Measurements from ENCODE around the gene HLA-DOA.
A peak's percentile ranks its signal among the peaks of the same experiment; 100 is the strongest.

HLA-DOA gene

DNA sequence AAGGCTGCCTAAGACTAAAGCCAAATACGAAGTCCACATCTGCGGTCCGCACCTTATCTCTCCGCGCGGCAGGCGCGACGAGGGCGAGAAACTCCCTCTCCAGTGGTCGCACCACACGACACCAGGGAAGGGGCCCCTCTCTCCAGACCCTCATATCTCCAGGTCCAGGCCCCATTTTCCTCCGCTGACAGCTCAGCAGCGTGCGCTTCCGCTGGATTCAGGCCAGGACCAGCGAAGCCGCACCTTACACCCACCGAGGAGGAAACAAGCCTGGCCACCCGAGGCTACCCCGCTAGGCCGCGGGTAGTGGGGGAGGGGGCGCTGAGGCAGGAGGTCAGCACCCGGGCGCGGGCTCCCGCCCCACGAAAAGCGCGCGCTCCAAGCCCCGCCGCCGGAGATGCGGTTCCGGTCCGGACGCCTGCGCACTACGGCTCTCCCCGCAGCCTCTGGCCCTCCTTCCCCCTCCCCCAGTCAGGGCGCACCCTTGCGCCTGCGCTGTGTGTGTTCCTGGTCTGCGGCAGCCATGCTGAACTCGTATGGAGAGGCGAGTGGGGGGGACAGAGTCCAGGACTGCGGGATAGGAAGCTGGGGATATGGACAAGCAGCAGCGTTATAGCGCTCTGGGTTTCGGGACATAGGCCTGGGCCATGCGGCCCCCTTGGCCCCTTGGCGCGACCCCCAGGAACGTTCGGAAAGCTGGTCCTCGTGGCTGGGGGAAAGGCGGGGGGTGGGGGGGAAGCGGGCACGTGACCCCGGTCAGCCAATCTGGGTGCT, 41.1 kb downstream of the HLA-DOA start, which contains the start of gene BRD2 (continued):
- TF ChIP-seq ZNF146 (tag by site-specific recombination; IDR thresholded peaks at IDR 0.05) (peak; percentile 41; the same call in 1 of the 2 replicates), EGR2 (tag by site-specific recombination; IDR thresholded peaks at IDR 0.05; ENCODE audit: low read depth) (peak; percentile 61), ZNF501 (tag by site-specific recombination; IDR thresholded peaks at IDR 0.05) (peak; percentile 84), ZFP69B (tag by site-specific recombination; IDR thresholded peaks at IDR 0.05) (peak; percentile 52), ZNF426 (tag by site-specific recombination; IDR thresholded peaks at IDR 0.05) (no peak), MYNN (tag by site-specific recombination; IDR thresholded peaks at IDR 0.05; ENCODE audit: borderline replicate concordance) (0 out of 2 replicates have a peak, but pooled peaks have one; percentile 32), ZNF350 (tag by site-specific recombination; IDR thresholded peaks at IDR 0.05) (no peak), ZNF214 (tag by site-specific recombination; IDR thresholded peaks at IDR 0.05; ENCODE audit: borderline replicate concordance) (no peak), ZFP41 (tag by site-specific recombination; IDR thresholded peaks at IDR 0.05; ENCODE audit: borderline replicate concordance) (no peak)
- TF ChIP-seq, protein P1, sequence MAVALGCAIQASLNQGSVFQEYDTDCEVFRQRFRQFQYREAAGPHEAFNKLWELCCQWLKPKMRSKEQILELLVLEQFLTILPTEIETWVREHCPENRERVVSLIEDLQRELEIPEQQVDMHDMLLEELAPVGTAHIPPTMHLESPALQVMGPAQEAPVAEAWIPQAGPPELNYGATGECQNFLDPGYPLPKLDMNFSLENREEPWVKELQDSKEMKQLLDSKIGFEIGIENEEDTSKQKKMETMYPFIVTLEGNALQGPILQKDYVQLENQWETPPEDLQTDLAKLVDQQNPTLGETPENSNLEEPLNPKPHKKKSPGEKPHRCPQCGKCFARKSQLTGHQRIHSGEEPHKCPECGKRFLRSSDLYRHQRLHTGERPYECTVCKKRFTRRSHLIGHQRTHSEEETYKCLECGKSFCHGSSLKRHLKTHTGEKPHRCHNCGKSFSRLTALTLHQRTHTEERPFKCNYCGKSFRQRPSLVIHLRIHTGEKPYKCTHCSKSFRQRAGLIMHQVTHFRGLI (tag by site-specific recombination; IDR thresholded peaks at IDR 0.05), result peak; percentile 80; the same call in 1 of the 2 replicates
- TF ChIP-seq, protein P2, sequence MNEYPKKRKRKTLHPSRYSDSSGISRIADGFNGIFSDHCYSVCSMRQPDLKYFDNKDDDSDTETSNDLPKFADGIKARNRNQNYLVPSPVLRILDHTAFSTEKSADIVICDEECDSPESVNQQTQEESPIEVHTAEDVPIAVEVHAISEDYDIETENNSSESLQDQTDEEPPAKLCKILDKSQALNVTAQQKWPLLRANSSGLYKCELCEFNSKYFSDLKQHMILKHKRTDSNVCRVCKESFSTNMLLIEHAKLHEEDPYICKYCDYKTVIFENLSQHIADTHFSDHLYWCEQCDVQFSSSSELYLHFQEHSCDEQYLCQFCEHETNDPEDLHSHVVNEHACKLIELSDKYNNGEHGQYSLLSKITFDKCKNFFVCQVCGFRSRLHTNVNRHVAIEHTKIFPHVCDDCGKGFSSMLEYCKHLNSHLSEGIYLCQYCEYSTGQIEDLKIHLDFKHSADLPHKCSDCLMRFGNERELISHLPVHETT (tag by site-specific recombination; IDR thresholded peaks at IDR 0.05), result peak; percentile 75; the same call in 1 of the 2 replicates
- TF ChIP-seq, protein P3, sequence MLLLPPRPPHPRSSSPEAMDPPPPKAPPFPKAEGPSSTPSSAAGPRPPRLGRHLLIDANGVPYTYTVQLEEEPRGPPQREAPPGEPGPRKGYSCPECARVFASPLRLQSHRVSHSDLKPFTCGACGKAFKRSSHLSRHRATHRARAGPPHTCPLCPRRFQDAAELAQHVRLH (tag by site-specific recombination; IDR thresholded peaks at IDR 0.05), result peak; percentile 73; the same call in 1 of the 2 replicates

DNA sequence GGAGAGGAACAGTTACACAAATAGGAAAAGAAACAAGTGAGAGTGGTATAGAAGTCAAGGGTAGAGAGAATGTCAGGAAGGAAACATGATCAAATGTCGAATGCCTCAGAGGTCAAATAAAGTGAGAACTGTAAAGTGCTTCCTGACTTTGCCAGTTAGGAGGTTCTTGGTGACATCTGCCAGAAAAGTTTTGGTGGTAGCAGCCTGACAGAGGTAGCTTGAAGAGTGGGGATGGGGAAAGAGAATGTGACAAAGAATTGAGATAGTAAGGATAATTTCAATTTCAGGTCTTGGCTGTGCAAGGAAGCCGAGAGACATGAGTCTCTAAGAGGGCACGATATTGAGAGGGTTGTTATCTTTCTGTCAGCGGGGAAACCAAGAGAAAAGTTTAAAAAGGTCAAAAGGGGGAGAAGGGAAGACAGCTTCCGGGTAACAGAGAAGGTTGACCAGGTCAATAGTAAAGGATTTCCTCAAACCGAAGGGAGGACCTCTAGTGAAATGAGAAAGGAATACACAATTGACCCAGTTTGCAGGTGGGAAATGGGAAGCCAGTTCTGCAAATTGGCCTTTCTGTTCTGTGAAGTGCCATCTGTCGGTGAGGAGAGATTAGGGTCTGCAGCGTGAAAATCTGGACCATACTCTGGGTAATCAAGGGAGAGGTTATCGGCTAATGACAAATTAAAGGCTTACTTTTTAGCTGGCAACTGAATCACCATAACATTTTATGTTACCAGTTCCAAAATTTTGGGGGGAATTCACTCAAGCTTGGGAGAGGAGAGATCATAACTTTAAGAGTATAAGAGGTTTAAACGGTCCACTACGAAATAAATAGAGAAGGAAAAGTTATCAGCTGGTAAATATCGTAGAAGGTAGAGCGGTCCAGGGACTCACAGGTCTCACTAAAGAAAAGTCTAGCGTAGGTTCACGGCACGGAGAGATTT, 42.0 kb downstream of the HLA-DOA start:
- ChIA-PET CTCF (interaction anchor here (0.5 to 18.0 kb wide), 25 partner anchors 10 to 129 kb away, joined by 3 to 344 read pairs (median 5); partner anchors contain the start of genes HLA-DMA, HLA-DMB, PSMB9 and TAP1), POLR2A (interaction anchor here (0.6 to 11.3 kb wide), 10 partner anchors 9 to 788 kb away, joined by 3 to 405 read pairs (median 12); partner anchors contain the start of genes HLA-DMA and HLA-DMB)
- peaks cover 11% of the 10 kb centered on the region for H3K4me1 ChIP-seq (ENCODE audit: control insufficient read depth, insufficient read depth, low read length)
- no peaks in the 10 kb centered on the region for H3K9me3 ChIP-seq (ENCODE audit: control insufficient read depth, insufficient read depth, low read depth, low read length)
- H3K27ac ChIP-seq (ENCODE audit: extremely low read depth, low read depth, low read length), result peak overlapping the region; percentile 99
- peaks cover 0 to 15% of the 10 kb centered on the region in 2 experiments; a peak in 1 of 3 replicates for H3K36me3 ChIP-seq (ENCODE audit: control insufficient read depth in 2 of 2, insufficient read depth in 1 of 2, low read length in 2 of 2)
- H3K4me3 ChIP-seq (ENCODE audit: low read depth, low read length), result peak overlapping the region; percentile 85
- TF ChIP-seq ZNF366 (tag by site-specific recombination; conservative IDR thresholded peaks at IDR 0.05), result peak; percentile 46; the same call in 1 of the 2 replicates
- TF ChIP-seq ZNF660 (tag by site-specific recombination; IDR thresholded peaks at IDR 0.05), result peak; percentile 97
- TF ChIP-seq, protein P4, sequence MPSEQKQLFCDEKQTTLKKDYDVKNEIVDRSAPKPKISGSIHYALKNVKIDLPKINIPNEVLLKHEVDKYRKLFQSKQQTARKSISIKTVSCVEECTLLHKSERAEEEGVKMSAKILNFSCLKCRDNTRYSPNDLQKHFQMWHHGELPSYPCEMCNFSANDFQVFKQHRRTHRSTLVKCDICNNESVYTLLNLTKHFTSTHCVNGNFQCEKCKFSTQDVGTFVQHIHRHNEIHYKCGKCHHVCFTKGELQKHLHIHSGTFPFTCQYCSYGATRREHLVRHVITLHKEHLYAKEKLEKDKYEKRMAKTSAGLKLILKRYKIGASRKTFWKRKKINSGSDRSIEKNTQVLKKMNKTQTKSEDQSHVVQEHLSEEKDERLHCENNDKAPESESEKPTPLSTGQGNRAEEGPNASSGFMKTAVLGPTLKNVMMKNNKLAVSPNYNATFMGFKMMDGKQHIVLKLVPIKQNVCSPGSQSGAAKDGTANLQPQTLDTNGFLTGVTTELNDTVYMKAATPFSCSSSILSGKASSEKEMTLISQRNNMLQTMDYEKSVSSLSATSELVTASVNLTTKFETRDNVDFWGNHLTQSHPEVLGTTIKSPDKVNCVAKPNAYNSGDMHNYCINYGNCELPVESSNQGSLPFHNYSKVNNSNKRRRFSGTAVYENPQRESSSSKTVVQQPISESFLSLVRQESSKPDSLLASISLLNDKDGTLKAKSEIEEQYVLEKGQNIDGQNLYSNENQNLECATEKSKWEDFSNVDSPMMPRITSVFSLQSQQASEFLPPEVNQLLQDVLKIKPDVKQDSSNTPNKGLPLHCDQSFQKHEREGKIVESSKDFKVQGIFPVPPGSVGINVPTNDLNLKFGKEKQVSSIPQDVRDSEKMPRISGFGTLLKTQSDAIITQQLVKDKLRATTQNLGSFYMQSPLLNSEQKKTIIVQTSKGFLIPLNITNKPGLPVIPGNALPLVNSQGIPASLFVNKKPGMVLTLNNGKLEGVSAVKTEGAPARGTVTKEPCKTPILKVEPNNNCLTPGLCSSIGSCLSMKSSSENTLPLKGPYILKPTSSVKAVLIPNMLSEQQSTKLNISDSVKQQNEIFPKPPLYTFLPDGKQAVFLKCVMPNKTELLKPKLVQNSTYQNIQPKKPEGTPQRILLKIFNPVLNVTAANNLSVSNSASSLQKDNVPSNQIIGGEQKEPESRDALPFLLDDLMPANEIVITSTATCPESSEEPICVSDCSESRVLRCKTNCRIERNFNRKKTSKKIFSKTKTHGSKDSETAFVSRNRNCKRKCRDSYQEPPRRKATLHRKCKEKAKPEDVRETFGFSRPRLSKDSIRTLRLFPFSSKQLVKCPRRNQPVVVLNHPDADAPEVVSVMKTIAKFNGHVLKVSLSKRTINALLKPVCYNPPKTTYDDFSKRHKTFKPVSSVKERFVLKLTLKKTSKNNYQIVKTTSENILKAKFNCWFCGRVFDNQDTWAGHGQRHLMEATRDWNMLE (tag by site-specific recombination; conservative IDR thresholded peaks at IDR 0.05; ENCODE audit: low read depth), result peak; percentile 74
- TF ChIP-seq ZNF2 (tag by site-specific recombination; IDR thresholded peaks at IDR 0.05), result peak; percentile 22; the same call in 1 of the 2 replicates
- peak; percentile 90 for TF ChIP-seq PRDM1 (tag by site-specific recombination; IDR thresholded peaks at IDR 0.05)
- peak; percentile 22; the same call in 1 of the 2 replicates for TF ChIP-seq ZNF654 (tag by site-specific recombination; IDR thresholded peaks at IDR 0.05; ENCODE audit: low read depth)
- TF ChIP-seq ZNF768 (tag by site-specific recombination; IDR thresholded peaks at IDR 0.05), result 0 out of 2 replicates have a peak, but pooled peaks have one; percentile 52
- TF ChIP-seq, protein P5, sequence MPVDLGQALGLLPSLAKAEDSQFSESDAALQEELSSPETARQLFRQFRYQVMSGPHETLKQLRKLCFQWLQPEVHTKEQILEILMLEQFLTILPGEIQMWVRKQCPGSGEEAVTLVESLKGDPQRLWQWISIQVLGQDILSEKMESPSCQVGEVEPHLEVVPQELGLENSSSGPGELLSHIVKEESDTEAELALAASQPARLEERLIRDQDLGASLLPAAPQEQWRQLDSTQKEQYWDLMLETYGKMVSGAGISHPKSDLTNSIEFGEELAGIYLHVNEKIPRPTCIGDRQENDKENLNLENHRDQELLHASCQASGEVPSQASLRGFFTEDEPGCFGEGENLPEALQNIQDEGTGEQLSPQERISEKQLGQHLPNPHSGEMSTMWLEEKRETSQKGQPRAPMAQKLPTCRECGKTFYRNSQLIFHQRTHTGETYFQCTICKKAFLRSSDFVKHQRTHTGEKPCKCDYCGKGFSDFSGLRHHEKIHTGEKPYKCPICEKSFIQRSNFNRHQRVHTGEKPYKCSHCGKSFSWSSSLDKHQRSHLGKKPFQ (tag by site-specific recombination; IDR thresholded peaks at IDR 0.05), result peak; percentile 57; the same call in 1 of the 2 replicates
